Activated naive CD4-positive, alpha-beta T cell treated with anti-CD3 and anti-CD28 coated beads, Interleukin-2, amount 10 ng/mL, durations not matched to agents 7 days and 5 days (primary cell): ENCODE results near the gene SPAG4.

Experiments used
- CTCF ChIA-PET: fragments of 350-600 bp; sonication (Branson Sonifier 250); formaldehyde crosslinking; loops from one replicate; lab custom pipeline; 2021; ENCODE audit warnings: antibody characterized with exemption; lab: Charles Lee
- DNase-seq: peaks from one replicate; pipeline ENCODE4 v3.0.0-alpha.2; 2020
- H3K27ac Mint-ChIP-seq: one replicate; pipeline ENCODE4 v1.8.0; 2021; ENCODE audit warnings: mild to moderate bottlenecking, moderate library complexity, mixed read lengths
- H3K27me3 Mint-ChIP-seq: one replicate; pipeline ENCODE4 v1.8.0; 2021; ENCODE audit warnings: mild to moderate bottlenecking, mixed read lengths
- H3K36me3 Mint-ChIP-seq: one replicate; pipeline ENCODE4 v1.8.0; 2021; ENCODE audit warnings: mixed read lengths
- H3K4me1 Mint-ChIP-seq: one replicate; pipeline ENCODE4 v1.8.0; 2021; ENCODE audit warnings: mixed read lengths
- H3K4me3 Mint-ChIP-seq: one replicate; pipeline ENCODE4 v1.8.0; 2021; ENCODE audit warnings: mild to moderate bottlenecking, moderate library complexity, mixed read lengths
- H3K9me3 Mint-ChIP-seq: one replicate; pipeline ENCODE4 v1.8.0; 2021; ENCODE audit warnings: mixed read lengths

SPAG4 gene, protein sequence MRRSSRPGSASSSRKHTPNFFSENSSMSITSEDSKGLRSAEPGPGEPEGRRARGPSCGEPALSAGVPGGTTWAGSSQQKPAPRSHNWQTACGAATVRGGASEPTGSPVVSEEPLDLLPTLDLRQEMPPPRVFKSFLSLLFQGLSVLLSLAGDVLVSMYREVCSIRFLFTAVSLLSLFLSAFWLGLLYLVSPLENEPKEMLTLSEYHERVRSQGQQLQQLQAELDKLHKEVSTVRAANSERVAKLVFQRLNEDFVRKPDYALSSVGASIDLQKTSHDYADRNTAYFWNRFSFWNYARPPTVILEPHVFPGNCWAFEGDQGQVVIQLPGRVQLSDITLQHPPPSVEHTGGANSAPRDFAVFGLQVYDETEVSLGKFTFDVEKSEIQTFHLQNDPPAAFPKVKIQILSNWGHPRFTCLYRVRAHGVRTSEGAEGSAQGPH

GRCh38 chr20:35615667-35616464, at the start of gene SPAG4:
Gene SPAG4 (plus strand): TSS chr20:35615829. CDS start chr20:35616004, 175 bp downstream.
- Mint-ChIP-seq H3K9me3 (no peaks in the 10 kb centered on the region), H3K27me3 (peaks cover 38% of the 10 kb centered on the region), H3K27ac (peak within 1 kb of the TSS; percentile 94), H3K4me1 (peaks cover 42% of the 10 kb centered on the region), H3K4me3 (peak within 1 kb of the TSS; percentile 84), H3K36me3 (peaks cover 1% of the 10 kb centered on the region)
- CTCF ChIA-PET = interaction anchor here (0.6 to 0.9 kb wide), 3 partner anchors 10 to 86 kb away, joined by 3 read pairs; no protein-coding TSS in a partner anchor
- DNase-seq = peak; percentile 100

- Mint-ChIP-seq H3K27me3 (peaks cover 14% of the 10 kb centered on the region), H3K9me3 (peaks cover 5% of the 10 kb centered on the region), H3K36me3 (peaks cover 2% of the 10 kb centered on the region), H3K27ac (no peak overlapping the region), H3K4me3 (no peak overlapping the region), H3K4me1 (no peaks in the 10 kb centered on the region)
- CTCF ChIA-PET = interaction anchor here (1.1 kb wide), 1 partner anchor 424 kb away, joined by 3 read pairs; no protein-coding TSS in a partner anchor
- DNase-seq = peak; percentile 31
Measured at GRCh38 chr20:35568645-35569044, 47.0 kb upstream of the SPAG4 start.

DNA sequence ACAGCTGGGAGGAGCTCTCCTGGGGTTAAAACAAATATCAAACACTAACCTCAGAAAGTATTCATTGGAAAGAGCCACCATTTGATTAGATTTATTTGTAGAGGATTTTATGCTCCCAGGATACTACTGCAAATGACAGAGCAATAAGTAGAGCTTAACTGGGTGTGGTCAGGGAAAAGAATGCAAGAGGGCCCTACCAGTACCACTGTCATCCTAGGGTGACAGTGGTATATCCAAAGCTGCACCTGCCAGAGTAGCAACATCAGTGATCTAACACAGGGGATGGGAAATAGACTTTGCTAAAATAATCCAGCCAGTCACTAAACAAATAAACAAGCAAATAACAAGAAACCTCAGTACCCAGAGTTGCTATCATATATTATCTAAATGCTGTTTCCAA, 44.1 kb upstream of the SPAG4 start:
- Mint-ChIP-seq H3K9me3 (peaks cover 5% of the 10 kb centered on the region), H3K4me3 (no peak overlapping the region), H3K27me3 (peaks cover 12% of the 10 kb centered on the region), H3K27ac (no peak overlapping the region), H3K36me3 (peaks cover 2% of the 10 kb centered on the region), H3K4me1 (no peaks in the 10 kb centered on the region)
- DNase-seq = no peak
- CTCF ChIA-PET = no interaction called here

GRCh38 chr20:35572838-35573237, 42.8 kb upstream of the SPAG4 start:
- CTCF ChIA-PET = interaction anchor here (0.6 kb wide), 1 partner anchor 1640 kb away, joined by 4 read pairs; no protein-coding TSS in a partner anchor
- H3K27ac Mint-ChIP-seq = no peak overlapping the region
- no peak overlapping the region for H3K4me3 Mint-ChIP-seq
- DNase-seq = no peak
- peaks cover 2% of the 10 kb centered on the region for H3K36me3 Mint-ChIP-seq
- H3K9me3 Mint-ChIP-seq = peaks cover 5% of the 10 kb centered on the region
- no peaks in the 10 kb centered on the region for H3K4me1 Mint-ChIP-seq
- H3K27me3 Mint-ChIP-seq = peaks cover 10% of the 10 kb centered on the region

- no peak overlapping the region for H3K27ac Mint-ChIP-seq
- peaks cover 5% of the 10 kb centered on the region for H3K9me3 Mint-ChIP-seq
- peaks cover 2% of the 10 kb centered on the region for H3K36me3 Mint-ChIP-seq
- H3K27me3 Mint-ChIP-seq = peaks cover 22% of the 10 kb centered on the region
- no peak overlapping the region for H3K4me3 Mint-ChIP-seq
- H3K4me1 Mint-ChIP-seq = no peaks in the 10 kb centered on the region
- no peak for DNase-seq
- CTCF ChIA-PET = no interaction called here
Measured at GRCh38 chr20:35575958-35576357, 39.7 kb upstream of the SPAG4 start.

- peaks cover 24% of the 10 kb centered on the region for H3K27me3 Mint-ChIP-seq
- no peak overlapping the region for H3K4me3 Mint-ChIP-seq
- no peak overlapping the region for H3K27ac Mint-ChIP-seq
- H3K36me3 Mint-ChIP-seq = peaks cover 2% of the 10 kb centered on the region
- DNase-seq = no peak
- H3K9me3 Mint-ChIP-seq = peaks cover 5% of the 10 kb centered on the region
- CTCF ChIA-PET = no interaction called here
- H3K4me1 Mint-ChIP-seq = no peaks in the 10 kb centered on the region
Measured at GRCh38 chr20:35576816-35577215, 38.8 kb upstream of the SPAG4 start.

GRCh38 chr20:35578469-35578868, 37.2 kb upstream of the SPAG4 start:
- Mint-ChIP-seq H3K4me3 (no peak overlapping the region), H3K4me1 (no peaks in the 10 kb centered on the region), H3K36me3 (no peaks in the 10 kb centered on the region), H3K27me3 (peaks cover 31% of the 10 kb centered on the region), H3K9me3 (no peaks in the 10 kb centered on the region), H3K27ac (no peak overlapping the region)
- no peak for DNase-seq
- CTCF ChIA-PET = no interaction called here

DNA sequence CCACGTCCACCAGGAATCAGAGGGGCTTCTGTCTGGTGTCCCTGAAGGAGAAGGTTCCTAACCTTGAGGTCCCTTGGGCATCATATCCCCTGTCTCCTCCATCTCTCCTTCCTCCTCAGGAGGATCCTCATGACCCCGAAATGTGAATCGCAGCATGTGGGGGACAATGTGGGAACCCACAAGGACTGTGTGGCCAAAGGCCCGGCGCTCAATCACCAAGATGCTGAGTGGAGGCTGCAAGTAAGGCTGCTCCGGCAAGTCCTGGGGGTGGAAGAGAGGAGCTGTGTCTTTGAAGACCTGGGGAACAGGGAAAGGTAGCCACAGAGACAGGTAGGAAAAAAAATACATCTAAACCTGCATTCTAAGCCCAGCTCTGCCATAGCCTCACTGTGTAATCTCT, 36.4 kb upstream of the SPAG4 start:
- H3K36me3 Mint-ChIP-seq = no peaks in the 10 kb centered on the region
- CTCF ChIA-PET = no interaction called here
- DNase-seq = no peak
- no peaks in the 10 kb centered on the region for H3K9me3 Mint-ChIP-seq
- H3K27ac Mint-ChIP-seq = no peak overlapping the region
- H3K4me1 Mint-ChIP-seq = no peaks in the 10 kb centered on the region
- peaks cover 31% of the 10 kb centered on the region for H3K27me3 Mint-ChIP-seq
- H3K4me3 Mint-ChIP-seq = no peak overlapping the region

DNA sequence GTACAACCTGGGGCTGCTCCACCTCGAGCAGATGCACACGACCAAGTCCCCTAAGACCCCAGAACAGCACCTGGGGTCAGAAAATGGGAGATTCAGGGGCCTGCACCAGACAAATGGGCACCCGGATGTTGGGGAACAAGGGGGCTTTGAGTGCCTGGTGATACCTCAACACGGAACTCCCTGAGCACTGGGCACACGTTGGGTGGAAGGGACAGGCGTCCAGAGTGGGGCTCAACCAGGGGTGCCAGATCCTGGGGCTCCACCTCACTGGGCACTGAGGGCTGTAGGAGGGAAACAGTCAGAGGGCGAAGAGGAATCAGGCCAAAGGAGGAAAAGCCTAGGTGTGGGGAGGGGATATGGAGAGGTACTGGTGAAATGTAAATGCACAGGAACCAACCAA, 33.5 kb upstream of the SPAG4 start:
- H3K9me3 Mint-ChIP-seq = no peaks in the 10 kb centered on the region
- CTCF ChIA-PET = no interaction called here
- H3K27ac Mint-ChIP-seq = no peak overlapping the region
- H3K27me3 Mint-ChIP-seq = peaks cover 25% of the 10 kb centered on the region
- H3K4me1 Mint-ChIP-seq = no peaks in the 10 kb centered on the region
- DNase-seq = no peak
- no peak overlapping the region for H3K4me3 Mint-ChIP-seq
- H3K36me3 Mint-ChIP-seq = no peaks in the 10 kb centered on the region

- no peaks in the 10 kb centered on the region for H3K36me3 Mint-ChIP-seq
- DNase-seq = no peak
- peaks cover 25% of the 10 kb centered on the region for H3K27me3 Mint-ChIP-seq
- no peaks in the 10 kb centered on the region for H3K9me3 Mint-ChIP-seq
- no peak overlapping the region for H3K27ac Mint-ChIP-seq
- CTCF ChIA-PET = no interaction called here
- H3K4me1 Mint-ChIP-seq = no peaks in the 10 kb centered on the region
- H3K4me3 Mint-ChIP-seq = no peak overlapping the region
Measured at GRCh38 chr20:35582741-35583404, 32.8 kb upstream of the SPAG4 start.

GRCh38 chr20:35583636-35584560, 31.7 kb upstream of the SPAG4 start:
- Mint-ChIP-seq H3K4me3 (no peak overlapping the region), H3K27me3 (peaks cover 20% of the 10 kb centered on the region), H3K36me3 (no peaks in the 10 kb centered on the region), H3K27ac (no peak overlapping the region), H3K9me3 (no peaks in the 10 kb centered on the region), H3K4me1 (no peaks in the 10 kb centered on the region)
- CTCF ChIA-PET = no interaction called here
- DNase-seq = no peak

GRCh38 chr20:35586751-35587425, 28.7 kb upstream of the SPAG4 start:
- CTCF ChIA-PET = no interaction called here
- no peak for DNase-seq
- Mint-ChIP-seq H3K36me3 (no peaks in the 10 kb centered on the region), H3K4me3 (no peak overlapping the region), H3K27me3 (peaks cover 15% of the 10 kb centered on the region), H3K4me1 (no peaks in the 10 kb centered on the region), H3K27ac (no peak overlapping the region), H3K9me3 (no peaks in the 10 kb centered on the region)

- Mint-ChIP-seq H3K4me1 (no peaks in the 10 kb centered on the region), H3K27ac (no peak overlapping the region), H3K4me3 (no peak overlapping the region), H3K36me3 (no peaks in the 10 kb centered on the region), H3K9me3 (no peaks in the 10 kb centered on the region), H3K27me3 (peaks cover 10% of the 10 kb centered on the region)
- no peak for DNase-seq
- CTCF ChIA-PET = no interaction called here
Measured at GRCh38 chr20:35587436-35587835, 28.2 kb upstream of the SPAG4 start.
